Measurements from ENCODE around the gene CAMK1D. TPM values are rescaled to one million over a fixed set of nuclear protein-coding genes. Genes with fewer than 3 reads are reported as not detected.

CAMK1D gene
- polyA plus RNA-seq, 1 of the 3 experiments (the other 2 are of a cell fraction), result 4.1 TPM

DNA sequence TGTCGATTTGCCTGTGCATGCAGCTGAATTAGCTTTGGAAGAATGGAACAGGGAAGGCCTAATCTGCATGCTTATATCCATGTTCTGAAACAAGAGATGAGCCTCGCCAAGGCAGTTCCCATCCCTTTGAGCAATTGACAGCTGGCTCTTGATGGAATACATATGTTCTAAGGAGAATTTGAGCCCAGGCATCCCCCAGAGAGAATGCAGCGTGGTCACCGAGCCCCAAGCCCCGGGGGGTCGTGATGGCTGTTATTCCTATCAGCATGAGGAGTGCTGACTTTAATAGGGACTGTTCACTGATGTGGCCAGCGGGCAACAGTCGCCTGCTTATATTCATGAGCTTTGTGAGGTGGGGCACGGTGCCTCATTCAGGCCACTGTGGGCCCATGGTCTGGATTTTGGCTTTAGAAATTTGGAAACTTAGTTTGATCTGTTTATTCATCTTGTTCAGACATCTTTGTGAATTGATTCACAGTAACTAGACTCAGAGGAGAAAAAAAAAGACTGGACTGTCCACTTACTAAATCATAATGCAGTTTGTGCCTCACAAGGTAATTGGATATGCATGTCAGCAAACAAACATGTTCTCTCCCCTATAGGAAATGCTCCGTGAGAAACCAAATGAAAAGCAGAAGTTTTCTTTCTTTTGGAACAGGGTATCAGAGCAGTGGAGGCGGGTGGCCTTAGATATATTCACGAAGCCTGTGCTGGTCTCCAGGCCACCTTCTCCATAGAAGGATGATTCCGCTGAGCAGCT, 447.2 kb downstream of the CAMK1D start:
- no peak overlapping the region for H3K4me3 ChIP-seq (ENCODE audit: low read depth in 2 of 2, low read length in 1 of 2)
- H3K9me3 ChIP-seq, result no peaks in the 10 kb centered on the region
- 83% methylated on average over 11 of the region's 13 CpGs for WGBS (ENCODE audit: low lambda C conversion rate)
- H3K36me3 ChIP-seq (replicated peaks in 1 of 2; ENCODE audit: control insufficient read depth in 1 of 2, insufficient read depth in 2 of 2, low read length in 1 of 2), result no peaks in the 10 kb centered on the region
- no peaks in the 10 kb centered on the region for H3K27me3 ChIP-seq (ENCODE audit: insufficient read depth)
- H3K9me2 ChIP-seq, result no peaks in the 10 kb centered on the region
- no peaks in the 10 kb centered on the region for H3K79me2 ChIP-seq (ENCODE audit: insufficient read depth)
- TF ChIP-seq, protein P1, sequence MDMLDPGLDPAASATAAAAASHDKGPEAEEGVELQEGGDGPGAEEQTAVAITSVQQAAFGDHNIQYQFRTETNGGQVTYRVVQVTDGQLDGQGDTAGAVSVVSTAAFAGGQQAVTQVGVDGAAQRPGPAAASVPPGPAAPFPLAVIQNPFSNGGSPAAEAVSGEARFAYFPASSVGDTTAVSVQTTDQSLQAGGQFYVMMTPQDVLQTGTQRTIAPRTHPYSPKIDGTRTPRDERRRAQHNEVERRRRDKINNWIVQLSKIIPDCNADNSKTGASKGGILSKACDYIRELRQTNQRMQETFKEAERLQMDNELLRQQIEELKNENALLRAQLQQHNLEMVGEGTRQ (IDR thresholded peaks at IDR 0.05; ENCODE audit: borderline replicate concordance, low read depth, low read length), result no peak
- TF ChIP-seq, protein P2, sequence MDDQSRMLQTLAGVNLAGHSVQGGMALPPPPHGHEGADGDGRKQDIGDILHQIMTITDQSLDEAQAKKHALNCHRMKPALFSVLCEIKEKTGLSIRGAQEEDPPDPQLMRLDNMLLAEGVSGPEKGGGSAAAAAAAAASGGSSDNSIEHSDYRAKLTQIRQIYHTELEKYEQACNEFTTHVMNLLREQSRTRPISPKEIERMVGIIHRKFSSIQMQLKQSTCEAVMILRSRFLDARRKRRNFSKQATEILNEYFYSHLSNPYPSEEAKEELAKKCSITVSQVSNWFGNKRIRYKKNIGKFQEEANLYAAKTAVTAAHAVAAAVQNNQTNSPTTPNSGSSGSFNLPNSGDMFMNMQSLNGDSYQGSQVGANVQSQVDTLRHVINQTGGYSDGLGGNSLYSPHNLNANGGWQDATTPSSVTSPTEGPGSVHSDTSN (IDR thresholded peaks at IDR 0.05), result no peak
- H3F3A ChIP-seq (replicated peaks; ENCODE audit: insufficient read depth), result no peaks in the 10 kb centered on the region
- peaks cover 0 to 4% of the 10 kb centered on the region in 2 experiments; a peak in 2 of 4 replicates for H3K4me1 ChIP-seq (ENCODE audit: control insufficient read depth in 1 of 2, insufficient read depth in 2 of 2, low read depth in 1 of 2, low read length in 1 of 2)
- no peak overlapping the region for H3K9ac ChIP-seq
- CTCF ChIA-PET, result interaction anchor here (5.8 kb wide), 1 partner anchor 14 kb away, joined by 28 read pairs; no protein-coding TSS in a partner anchor
- POLR2A ChIA-PET, result no interaction called here
- no peak overlapping the region for H3K27ac ChIP-seq (ENCODE audit: low read depth in 2 of 2, low read length in 1 of 2)
- no peak for DNase-seq
- H3K4me2 ChIP-seq, result no peak overlapping the region
- H2AFZ ChIP-seq (ENCODE audit: low read depth), result no peak overlapping the region
- H4K20me1 ChIP-seq (ENCODE audit: insufficient read depth), result no peaks in the 10 kb centered on the region

DNA sequence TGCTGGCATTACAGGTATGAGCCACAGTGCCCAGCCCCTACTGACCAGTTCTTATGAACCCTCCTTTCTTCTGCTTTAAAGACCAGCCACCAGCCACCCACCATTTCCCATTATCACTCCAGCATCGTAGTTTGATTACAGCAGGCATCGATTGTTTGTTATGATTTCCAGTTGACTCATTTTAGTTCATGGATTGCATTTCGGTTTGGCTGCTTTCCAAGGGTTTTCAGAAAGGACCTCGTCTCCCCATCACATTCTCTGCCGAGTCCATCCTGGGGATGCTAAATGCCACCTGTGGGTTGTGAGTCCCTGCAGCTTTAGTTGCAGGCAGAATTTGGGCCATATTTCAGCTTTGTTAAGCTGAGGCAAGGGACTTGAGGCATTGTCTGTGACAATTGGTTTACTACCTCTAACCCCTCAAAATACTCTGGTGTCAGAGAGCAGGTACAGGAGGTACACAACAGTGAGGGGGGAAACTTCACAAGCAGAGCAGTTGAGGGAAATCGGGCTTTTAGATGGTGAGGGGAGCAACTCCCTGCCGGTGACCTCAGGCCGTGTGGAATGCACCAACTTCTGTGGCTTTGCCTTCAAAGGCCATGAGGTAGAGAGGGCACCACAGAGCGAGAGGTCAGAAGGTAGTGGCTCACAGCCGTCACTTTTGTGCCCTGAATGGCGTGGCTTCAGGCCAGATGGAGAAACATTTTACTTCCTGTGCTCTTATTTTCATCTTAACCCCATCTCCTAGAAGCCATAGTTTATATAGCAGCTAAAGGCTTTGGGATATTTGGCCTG, 448.3 kb downstream of the CAMK1D start:
- no peaks in the 10 kb centered on the region for H3K9me3 ChIP-seq
- POLR2A ChIA-PET, result no interaction called here
- CTCF ChIA-PET, result interaction anchor here (1.3 to 5.8 kb wide), 2 partner anchors 9 to 15 kb away, joined by 7 to 28 read pairs; no protein-coding TSS in a partner anchor
- H3K27me3 ChIP-seq (ENCODE audit: insufficient read depth), result no peaks in the 10 kb centered on the region
- no peak overlapping the region for H3K4me3 ChIP-seq (ENCODE audit: low read depth in 2 of 2, low read length in 1 of 2)
- peaks cover 0 to 4% of the 10 kb centered on the region in 2 experiments; a peak in 2 of 4 replicates for H3K4me1 ChIP-seq (ENCODE audit: control insufficient read depth in 1 of 2, insufficient read depth in 2 of 2, low read depth in 1 of 2, low read length in 1 of 2)
- no peak overlapping the region for H3K4me2 ChIP-seq
- no peaks in the 10 kb centered on the region for H3K36me3 ChIP-seq (replicated peaks in 1 of 2; ENCODE audit: control insufficient read depth in 1 of 2, insufficient read depth in 2 of 2, low read length in 1 of 2)
- no peaks in the 10 kb centered on the region for H3K9me2 ChIP-seq
- TF ChIP-seq FOXJ3 (CRISPR knock-in tag; IDR thresholded peaks at IDR 0.05) (no peak), RAD21 (IDR thresholded peaks at IDR 0.05; ENCODE audit: low read length) (no peak), RCOR1 (IDR thresholded peaks at IDR 0.05; ENCODE audit: low read length) (no peak), SMC3 (IDR thresholded peaks at IDR 0.05; ENCODE audit: low read depth, low read length) (no peak), NFIC (IDR thresholded peaks at IDR 0.05; ENCODE audit: borderline replicate concordance) (no peak), MEF2A (IDR thresholded peaks at IDR 0.05; ENCODE audit: borderline replicate concordance, low read depth) (no peak)
- TF ChIP-seq, protein P3, sequence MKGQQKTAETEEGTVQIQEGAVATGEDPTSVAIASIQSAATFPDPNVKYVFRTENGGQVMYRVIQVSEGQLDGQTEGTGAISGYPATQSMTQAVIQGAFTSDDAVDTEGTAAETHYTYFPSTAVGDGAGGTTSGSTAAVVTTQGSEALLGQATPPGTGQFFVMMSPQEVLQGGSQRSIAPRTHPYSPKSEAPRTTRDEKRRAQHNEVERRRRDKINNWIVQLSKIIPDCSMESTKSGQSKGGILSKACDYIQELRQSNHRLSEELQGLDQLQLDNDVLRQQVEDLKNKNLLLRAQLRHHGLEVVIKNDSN (IDR thresholded peaks at IDR 0.05; ENCODE audit: borderline replicate concordance, low read depth), result no peak
- no peaks in the 10 kb centered on the region for H3K79me2 ChIP-seq (ENCODE audit: insufficient read depth)
- 76% methylated on average over 11 of the region's 11 CpGs for WGBS (ENCODE audit: low lambda C conversion rate)
- H3F3A ChIP-seq (replicated peaks; ENCODE audit: insufficient read depth), result no peaks in the 10 kb centered on the region
- H4K20me1 ChIP-seq (ENCODE audit: insufficient read depth), result no peaks in the 10 kb centered on the region
- H3K27ac ChIP-seq (ENCODE audit: low read depth in 2 of 2, low read length in 1 of 2), result no peak overlapping the region; a peak in 1 of 4 replicates
- no peak overlapping the region for H2AFZ ChIP-seq (ENCODE audit: low read depth)
- H3K9ac ChIP-seq, result no peak overlapping the region
- DNase-seq, result no peak

Data from SK-N-SH (cell line).